Activated T-cell treated with anti-CD3 and anti-CD28 coated beads for 4 hours (primary cell): ENCODE results near the gene LORICRIN.
"Not testable (repeated sequence)": the region's sequence is repeated elsewhere in the genome, so short reads cannot be mapped to it uniquely, and the experiment has no call there.

ENCODE experiments used
- DNase-seq: peaks from one replicate; pipeline ENCODE4 v3.0.0-alpha.2; 2020

The LORICRIN gene, protein sequence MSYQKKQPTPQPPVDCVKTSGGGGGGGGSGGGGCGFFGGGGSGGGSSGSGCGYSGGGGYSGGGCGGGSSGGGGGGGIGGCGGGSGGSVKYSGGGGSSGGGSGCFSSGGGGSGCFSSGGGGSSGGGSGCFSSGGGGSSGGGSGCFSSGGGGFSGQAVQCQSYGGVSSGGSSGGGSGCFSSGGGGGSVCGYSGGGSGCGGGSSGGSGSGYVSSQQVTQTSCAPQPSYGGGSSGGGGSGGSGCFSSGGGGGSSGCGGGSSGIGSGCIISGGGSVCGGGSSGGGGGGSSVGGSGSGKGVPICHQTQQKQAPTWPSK

DNA sequence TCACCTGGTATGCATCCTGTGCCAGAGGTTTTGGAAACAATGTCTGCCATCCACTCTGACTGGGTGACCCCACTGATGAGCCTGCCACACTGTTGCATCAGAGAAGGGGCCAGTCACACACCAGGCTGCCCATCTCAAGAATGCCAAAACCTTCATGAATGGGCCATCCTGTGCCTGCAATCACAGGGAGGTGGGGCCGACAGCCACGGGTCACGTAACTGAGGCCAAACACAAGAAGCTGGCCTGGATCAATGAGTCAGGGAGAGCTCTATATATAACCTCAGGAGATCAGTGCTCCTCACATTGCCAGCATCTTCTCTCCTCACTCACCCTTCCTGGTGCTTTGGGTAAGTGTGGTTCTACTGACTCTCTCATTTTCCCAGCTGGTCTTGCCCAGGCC is at the start of gene LORICRIN:
TSS of gene LORICRIN (plus strand) at position 301 of the 400 bp plus-strand sequence. CDS start 1,263 bp downstream, outside the sequence.
- no peak for DNase-seq

GRCh38 chr1:153210206-153210605 is 49.3 kb upstream of the LORICRIN start:
- DNase-seq, result no peak

GRCh38 chr1:153212201-153212600 is 47.3 kb upstream of the LORICRIN start:
- DNase-seq, result no peak

DNA sequence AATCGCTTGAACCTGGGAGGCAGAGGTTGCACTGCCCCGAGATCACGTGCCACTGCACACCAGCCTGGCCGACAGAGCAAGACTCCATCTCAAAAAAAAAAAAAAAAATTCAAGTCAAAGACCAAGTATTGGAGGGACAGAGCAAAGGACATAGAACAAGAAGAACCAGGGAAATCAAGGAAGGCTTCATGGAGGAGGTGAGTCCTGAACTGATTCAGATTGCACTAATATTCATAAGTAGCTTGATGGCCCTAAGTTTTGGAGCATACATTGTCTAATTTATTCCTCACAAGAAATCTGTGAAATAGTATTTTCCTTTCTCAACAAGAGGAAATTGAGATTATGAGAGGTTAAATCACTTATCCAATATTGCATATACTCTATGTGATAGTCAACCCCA is 46.0 kb upstream of the LORICRIN start:
- DNase-seq, result no peak

DNA sequence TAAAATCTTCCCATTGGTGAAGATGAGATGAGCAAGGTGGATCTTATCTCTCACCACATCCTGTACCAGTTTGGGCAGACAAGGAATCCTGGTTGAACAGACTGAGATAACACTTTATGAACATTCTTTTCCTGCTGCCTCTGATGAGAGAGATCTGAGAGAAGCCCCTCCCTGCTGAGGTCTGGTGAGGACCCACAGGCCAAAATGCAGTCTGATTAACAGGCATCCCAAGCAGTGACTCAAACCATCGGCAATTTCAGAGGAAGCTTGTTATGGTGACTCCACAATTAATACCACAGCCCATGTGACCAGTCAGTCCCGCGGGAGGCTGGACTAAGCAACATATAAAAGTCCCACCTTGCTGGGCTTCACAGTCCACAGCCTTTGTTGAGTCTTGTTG is 42.3 kb upstream of the LORICRIN start, which contains the start of gene PRR9:
TSS of gene PRR9 (plus strand) at position 373 of the 400 bp plus-strand sequence. CDS start 561 bp downstream, outside the sequence.
- DNase-seq, result no peak

DNA sequence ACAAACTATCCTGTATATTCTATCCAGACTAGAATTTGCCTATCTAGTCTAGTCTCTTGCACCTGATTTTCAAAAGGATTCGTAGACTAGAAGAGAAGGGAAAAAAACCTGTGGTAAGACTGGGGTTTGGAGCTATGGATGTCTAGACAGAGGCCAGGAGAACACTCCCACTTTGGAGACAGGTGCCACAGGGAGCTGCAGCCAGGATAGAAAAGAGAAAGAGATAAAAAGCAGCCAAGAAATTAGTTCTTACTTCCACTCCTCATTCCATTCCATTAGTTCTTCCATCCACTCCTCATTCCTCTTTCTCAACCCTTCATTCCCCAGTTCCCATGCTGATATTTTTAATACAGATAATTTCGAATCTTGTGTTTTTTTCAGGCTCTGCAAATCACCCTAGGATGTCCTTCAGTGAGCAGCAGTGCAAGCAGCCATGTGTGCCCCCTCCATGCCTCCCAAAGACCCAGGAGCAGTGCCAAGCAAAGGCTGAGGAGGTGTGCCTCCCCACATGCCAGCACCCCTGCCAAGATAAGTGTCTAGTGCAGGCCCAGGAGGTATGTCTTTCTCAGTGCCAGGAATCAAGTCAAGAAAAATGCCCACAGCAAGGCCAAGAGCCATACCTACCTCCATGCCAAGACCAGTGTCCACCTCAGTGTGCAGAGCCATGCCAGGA is 41.6 kb upstream of the LORICRIN start:
- no peak for DNase-seq

DNA sequence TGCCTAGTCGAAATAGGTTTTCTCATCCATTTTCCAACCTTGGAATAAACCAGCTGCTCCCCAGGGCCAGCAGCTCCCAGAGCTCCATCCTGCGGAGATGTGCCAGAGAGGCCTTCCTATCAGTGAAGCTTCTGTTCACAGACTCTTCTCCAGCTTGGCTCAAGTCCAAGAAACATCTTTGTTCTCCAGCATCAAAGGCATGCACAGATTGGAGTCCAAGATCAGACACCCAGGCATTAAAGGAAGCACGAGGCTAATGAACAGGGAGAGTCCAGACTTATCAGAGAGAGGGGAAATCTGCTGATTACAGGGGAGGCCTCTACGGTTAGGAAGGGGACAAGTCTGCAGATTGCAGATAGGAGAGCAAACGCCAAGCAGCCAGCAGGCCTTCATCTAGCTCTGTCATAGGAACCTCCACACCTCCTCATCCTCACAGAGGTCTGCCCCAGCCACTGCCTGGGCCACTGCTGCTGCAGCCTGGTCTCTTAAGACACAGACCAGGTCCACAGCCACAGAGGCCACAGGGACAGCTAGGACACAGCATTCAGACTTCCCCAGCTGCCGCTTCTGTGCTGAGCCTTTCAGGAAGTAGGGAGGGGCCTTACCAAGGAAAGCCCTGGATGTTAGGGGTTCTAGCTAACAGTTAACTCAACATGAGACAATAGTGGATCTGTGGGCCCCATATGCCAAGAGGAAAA is 38.7 kb upstream of the LORICRIN start:
- no peak for DNase-seq

- DNase-seq, result peak; percentile 24
Observed at GRCh38 chr1:153223040-153223891, 36.2 kb upstream of the LORICRIN start.

- no peak for DNase-seq
Observed at GRCh38 chr1:153227810-153228209, 31.7 kb upstream of the LORICRIN start.

DNA sequence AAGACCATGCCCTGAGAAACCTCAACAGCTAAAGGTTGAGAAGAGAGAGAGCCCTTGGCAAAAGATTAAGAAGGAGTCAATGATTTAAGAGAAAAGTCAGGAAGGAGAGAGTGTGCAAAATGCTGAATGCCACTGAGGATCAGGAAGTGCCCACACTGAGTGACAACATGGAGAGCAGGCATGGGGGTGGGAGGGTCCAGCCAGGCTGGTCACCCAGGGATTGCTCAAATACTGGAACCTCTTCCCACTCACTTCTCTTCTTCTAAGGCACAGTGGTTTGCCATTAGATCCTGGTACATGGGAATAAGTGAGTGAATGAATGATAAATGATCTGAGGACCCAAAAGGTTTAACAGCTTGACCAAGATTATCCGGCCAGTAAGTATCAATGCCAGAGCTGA is 31.0 kb upstream of the LORICRIN start:
- DNase-seq, result no peak

- not testable (repeated sequence) for DNase-seq
Observed at GRCh38 chr1:153229076-153229829, 30.2 kb upstream of the LORICRIN start.

DNA sequence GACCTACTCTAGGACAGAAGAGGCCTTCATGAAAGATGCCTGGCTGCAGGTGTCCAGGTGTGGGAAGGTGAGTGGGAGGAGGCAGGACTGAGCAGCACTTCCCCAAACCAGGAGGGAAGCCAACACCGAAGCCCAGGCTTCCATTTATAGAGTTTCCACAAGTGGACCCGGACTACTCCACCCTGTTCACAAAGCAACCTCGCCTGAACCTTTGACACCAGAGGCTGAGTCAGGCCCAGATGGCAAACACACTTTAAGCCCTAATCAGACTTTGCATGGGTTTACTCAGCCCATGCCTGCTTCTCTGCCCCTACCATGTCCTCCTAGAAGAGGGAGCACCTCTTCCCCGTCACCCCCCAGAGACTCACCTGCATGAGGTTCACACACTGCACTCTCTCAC is 28.1 kb upstream of the LORICRIN start:
- no peak for DNase-seq

GRCh38 chr1:153231785-153232184 is 27.7 kb upstream of the LORICRIN start:
- DNase-seq, result no peak

- no peak for DNase-seq
Observed at GRCh38 chr1:153232553-153232952, 26.9 kb upstream of the LORICRIN start.

GRCh38 chr1:153233448-153233847 is 26.0 kb upstream of the LORICRIN start:
- no peak for DNase-seq

- no peak for DNase-seq
Observed at GRCh38 chr1:153238527-153238926, 21.0 kb upstream of the LORICRIN start.

DNA sequence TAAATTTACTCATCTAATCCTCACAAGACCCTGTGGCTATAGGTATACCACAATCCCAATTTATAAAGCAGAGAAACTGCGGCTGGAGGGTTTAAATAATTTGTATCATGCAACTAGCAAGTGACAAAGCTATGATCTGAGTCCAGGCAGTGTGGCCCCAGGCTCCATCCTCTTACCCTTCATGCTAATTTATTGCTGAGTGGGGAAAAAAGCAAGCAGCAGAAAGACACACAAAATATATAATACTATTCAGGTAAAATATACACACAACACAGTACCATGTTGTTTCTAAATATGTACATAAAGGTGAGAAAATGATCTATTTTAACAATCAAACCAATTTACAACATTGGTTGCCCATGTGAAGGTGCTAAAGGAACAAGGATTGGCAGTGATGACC is 17.3 kb upstream of the LORICRIN start:
- no peak for DNase-seq

- no peak for DNase-seq
Observed at GRCh38 chr1:153245466-153245865, 14.0 kb upstream of the LORICRIN start.

DNA sequence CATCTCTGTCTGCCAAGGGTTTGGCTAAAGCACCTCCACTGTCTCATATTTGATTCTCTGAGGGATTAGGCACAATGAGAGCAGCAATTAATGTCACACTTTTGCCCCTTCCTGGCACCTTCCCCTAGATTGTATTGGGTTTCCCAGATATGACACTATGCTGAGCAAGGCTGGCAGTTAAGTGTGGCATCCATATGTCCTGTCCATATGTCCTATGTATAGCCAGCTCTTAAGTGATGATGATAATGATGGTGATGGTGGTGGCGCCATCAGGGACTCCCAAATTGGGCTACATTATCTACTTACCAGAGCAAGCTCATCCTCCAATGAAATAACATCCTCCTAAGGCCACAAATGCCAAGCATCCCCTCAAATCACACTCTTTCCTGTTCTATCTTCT is 13.5 kb upstream of the LORICRIN start:
- no peak for DNase-seq

DNA sequence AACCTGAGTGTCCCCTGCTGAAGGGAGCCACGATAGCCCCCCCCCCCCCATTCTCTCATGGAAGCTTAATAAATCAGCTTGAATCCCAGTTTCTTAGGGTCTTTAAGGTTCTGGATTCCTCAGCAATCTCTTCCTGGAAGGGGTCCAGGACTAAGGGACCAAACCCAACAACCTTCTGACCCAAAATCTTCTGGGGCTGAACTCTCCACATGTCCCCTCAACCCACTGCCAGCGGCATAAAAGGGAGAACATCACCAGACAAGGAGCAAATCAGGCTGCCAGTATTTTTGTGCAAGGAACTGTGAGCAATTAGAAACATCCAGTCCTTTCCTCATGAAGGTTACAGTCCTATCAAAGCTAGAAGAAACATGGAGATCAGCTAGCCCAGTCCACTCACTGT is 12.7 kb upstream of the LORICRIN start:
- DNase-seq, result no peak

- DNase-seq, result no peak
Observed at GRCh38 chr1:153248176-153248879, 11.2 kb upstream of the LORICRIN start.
